Stimulated activated naive CD8-positive, alpha-beta T cell treated with anti-CD3 and anti-CD28 coated beads, Interleukin-15, amount 100 ng/mL, for 72 hours (primary cell): ENCODE data around the gene RAB3D.
A peak's percentile ranks its signal among the peaks of the same experiment; 100 is the strongest.

Source experiments
- ATAC-seq: fragments of 150-1000 bp; cut with Tn5 transposase; 2 replicates; pipeline ENCODE4 v1.10.0; 2021; ENCODE audit warnings: mild to moderate bottlenecking, moderate library complexity
- DNase-seq, 2 donors: peaks; one replicate each; pipeline ENCODE4 v3.0.0; 2021 to 2022
- H3K27ac Mint-ChIP-seq, 2 donors: one replicate each; pipeline ENCODE4 v1.8.0; 2022; ENCODE audit warnings: mild to moderate bottlenecking in 2 of 2, mixed read lengths in 2 of 2, moderate library complexity in 2 of 2
- H3K27me3 Mint-ChIP-seq: one replicate; pipeline ENCODE4 v1.8.0; 2022; ENCODE audit warnings: mixed read lengths
- H3K4me1 Mint-ChIP-seq: one replicate; pipeline ENCODE4 v1.8.0; 2022; ENCODE audit warnings: mild to moderate bottlenecking, mixed read lengths
- H3K4me3 Mint-ChIP-seq, 2 donors: one replicate each; pipeline ENCODE4 v1.8.0; 2022; ENCODE audit warnings: mild to moderate bottlenecking in 2 of 2, mixed read lengths in 2 of 2, moderate library complexity in 1 of 2
- H3K9me3 Mint-ChIP-seq, 2 donors: one replicate each; pipeline ENCODE4 v1.8.0; 2022; ENCODE audit warnings: mixed read lengths in 2 of 2

Gene RAB3D

GRCh38 chr19:11374433-11375142, 35.1 kb upstream of the RAB3D start, which contains the start of gene SWSAP1:
SWSAP1 (plus strand) TSS chr19:11374666; CDS start chr19:11374681, 15 bp downstream.
- H3K9me3 Mint-ChIP-seq: no peaks in the 10 kb centered on the region
- no peak within 1 kb of the TSS for H3K4me3 Mint-ChIP-seq
- DNase-seq (peak; percentile 98 to 99), ATAC-seq (peak; percentile 94)
- H3K27ac Mint-ChIP-seq: no peak within 1 kb of the TSS
- H3K4me1 Mint-ChIP-seq: peaks cover 31% of the 10 kb centered on the region
- no peaks in the 10 kb centered on the region for H3K27me3 Mint-ChIP-seq

GRCh38 chr19:11373885-11374432, 34.5 kb upstream of the RAB3D start:
- Mint-ChIP-seq H3K27ac (no peak overlapping the region), H3K27me3 (no peaks in the 10 kb centered on the region), H3K4me1 (peaks cover 29% of the 10 kb centered on the region), H3K4me3 (no peak overlapping the region), H3K9me3 (no peaks in the 10 kb centered on the region)
- ATAC-seq (no peak), DNase-seq (no peak)

- no peaks in the 10 kb centered on the region for H3K9me3 Mint-ChIP-seq
- ATAC-seq (no peak), DNase-seq (no peak)
- peak overlapping the region; percentile 22 to 68 for H3K27ac Mint-ChIP-seq
- no peak overlapping the region for H3K4me3 Mint-ChIP-seq
- H3K4me1 Mint-ChIP-seq: peaks cover 23% of the 10 kb centered on the region
- H3K27me3 Mint-ChIP-seq: no peaks in the 10 kb centered on the region
Observed at GRCh38 chr19:11373166-11373884, 33.9 kb upstream of the RAB3D start.

GRCh38 chr19:11370744-11371143, 31.3 kb upstream of the RAB3D start:
- Mint-ChIP-seq H3K27ac (no peak overlapping the region), H3K4me3 (no peak overlapping the region), H3K27me3 (no peaks in the 10 kb centered on the region), H3K9me3 (no peaks in the 10 kb centered on the region), H3K4me1 (peaks cover 3% of the 10 kb centered on the region)
- ATAC-seq (no peak), DNase-seq (no peak)

- Mint-ChIP-seq H3K9me3 (no peaks in the 10 kb centered on the region), H3K27me3 (no peaks in the 10 kb centered on the region), H3K4me3 (no peak overlapping the region), H3K27ac (no peak overlapping the region), H3K4me1 (no peaks in the 10 kb centered on the region)
- DNase-seq (no peak), ATAC-seq (no peak)
Observed at GRCh38 chr19:11367528-11367927, 28.1 kb upstream of the RAB3D start.

GRCh38 chr19:11365557-11366117, 26.2 kb upstream of the RAB3D start:
- H3K4me1 Mint-ChIP-seq: no peaks in the 10 kb centered on the region
- ATAC-seq (no peak), DNase-seq (no peak)
- no peak overlapping the region for H3K27ac Mint-ChIP-seq
- no peak overlapping the region for H3K4me3 Mint-ChIP-seq
- no peaks in the 10 kb centered on the region for H3K9me3 Mint-ChIP-seq
- H3K27me3 Mint-ChIP-seq: no peaks in the 10 kb centered on the region

GRCh38 chr19:11364935-11365334, 25.5 kb upstream of the RAB3D start:
- H3K4me3 Mint-ChIP-seq: no peak overlapping the region
- ATAC-seq (no peak), DNase-seq (no peak)
- H3K9me3 Mint-ChIP-seq: no peaks in the 10 kb centered on the region
- H3K27me3 Mint-ChIP-seq: no peaks in the 10 kb centered on the region
- H3K4me1 Mint-ChIP-seq: no peaks in the 10 kb centered on the region
- no peak overlapping the region for H3K27ac Mint-ChIP-seq

- H3K4me3 Mint-ChIP-seq: no peak overlapping the region
- no peaks in the 10 kb centered on the region for H3K4me1 Mint-ChIP-seq
- no peaks in the 10 kb centered on the region for H3K9me3 Mint-ChIP-seq
- no peak for DNase-seq
- H3K27ac Mint-ChIP-seq: no peak overlapping the region
- ATAC-seq: peak; percentile 43
- no peaks in the 10 kb centered on the region for H3K27me3 Mint-ChIP-seq
Observed at GRCh38 chr19:11364296-11364904, 24.9 kb upstream of the RAB3D start.

- H3K4me1 Mint-ChIP-seq: no peaks in the 10 kb centered on the region
- no peak overlapping the region for H3K4me3 Mint-ChIP-seq
- H3K9me3 Mint-ChIP-seq: no peaks in the 10 kb centered on the region
- DNase-seq (no peak), ATAC-seq (no peak)
- no peaks in the 10 kb centered on the region for H3K27me3 Mint-ChIP-seq
- H3K27ac Mint-ChIP-seq: no peak overlapping the region
Observed at GRCh38 chr19:11363881-11364280, 24.4 kb upstream of the RAB3D start.

GRCh38 chr19:11361771-11362731, 22.6 kb upstream of the RAB3D start:
- ATAC-seq: no peak
- Mint-ChIP-seq H3K4me1 (no peaks in the 10 kb centered on the region), H3K27ac (no peak overlapping the region), H3K27me3 (peaks cover under 1% of the 10 kb centered on the region), H3K4me3 (no peak overlapping the region), H3K9me3 (no peaks in the 10 kb centered on the region)
- no peak for DNase-seq

- H3K4me3 Mint-ChIP-seq: no peak overlapping the region
- H3K9me3 Mint-ChIP-seq: no peaks in the 10 kb centered on the region
- ATAC-seq (no peak), DNase-seq (no peak)
- no peak overlapping the region for H3K27ac Mint-ChIP-seq
- peaks cover 3% of the 10 kb centered on the region for H3K4me1 Mint-ChIP-seq
- H3K27me3 Mint-ChIP-seq: peaks cover 9% of the 10 kb centered on the region
Observed at GRCh38 chr19:11361037-11361770, 21.7 kb upstream of the RAB3D start.

- no peak for ATAC-seq
- peaks cover 19% of the 10 kb centered on the region for H3K27me3 Mint-ChIP-seq
- peaks cover 17% of the 10 kb centered on the region for H3K4me1 Mint-ChIP-seq
- H3K27ac Mint-ChIP-seq: no peak overlapping the region
- H3K9me3 Mint-ChIP-seq: no peaks in the 10 kb centered on the region
- DNase-seq: no peak
- no peak overlapping the region for H3K4me3 Mint-ChIP-seq
Observed at GRCh38 chr19:11359421-11359820, 20.0 kb upstream of the RAB3D start.

- DNase-seq (no peak), ATAC-seq (no peak)
- Mint-ChIP-seq H3K4me3 (no peak overlapping the region), H3K9me3 (no peaks in the 10 kb centered on the region), H3K27me3 (peaks cover 19% of the 10 kb centered on the region), H3K27ac (peak overlapping the region in 1 of 2 donors; percentile 43), H3K4me1 (peaks cover 17% of the 10 kb centered on the region)
Observed at GRCh38 chr19:11356676-11357550, 17.5 kb upstream of the RAB3D start.
